Chondrocyte (in vitro differentiated cells): ENCODE results near the gene COL6A2. TPM values are rescaled to one million over a fixed set of nuclear protein-coding genes. Genes with fewer than 3 reads are reported as not detected.
A peak's percentile ranks its signal among the peaks of the same experiment; 100 is the strongest.
"Not testable (repeated sequence)": the region's sequence is repeated elsewhere in the genome, so short reads cannot be mapped to it uniquely, and the experiment has no call there.

Experiments
- DNase-seq: peaks from one replicate; pipeline ENCODE4 v3.0.0; 2021; ENCODE audit warnings: mixed read lengths, low spot score
- H3K27ac Mint-ChIP-seq: one replicate; pipeline ENCODE4 v1.8.0; 2021; ENCODE audit warnings: mild to moderate bottlenecking, moderate library complexity, mixed read lengths; ENCODE audit not compliant: unreplicated experiment
- H3K27me3 Mint-ChIP-seq: 2 replicates; pipeline ENCODE4 v1.8.0; 2021; ENCODE audit warnings: low read depth, mixed read lengths
- H3K36me3 Mint-ChIP-seq: 2 replicates; pipeline ENCODE4 v1.8.0; 2021; ENCODE audit warnings: low read depth, mixed read lengths
- H3K4me1 Mint-ChIP-seq: 2 replicates; pipeline ENCODE4 v1.8.0; 2021; ENCODE audit warnings: low read depth, mild to moderate bottlenecking, mixed read lengths
- H3K4me3 Mint-ChIP-seq: one replicate; pipeline ENCODE4 v1.8.0; 2021; ENCODE audit warnings: mild to moderate bottlenecking, moderate library complexity, mixed read lengths; ENCODE audit not compliant: unreplicated experiment
- H3K9me3 Mint-ChIP-seq: 2 replicates; pipeline ENCODE4 v1.8.0; 2021; ENCODE audit warnings: low read depth, mixed read lengths
- CTCF ChIP-seq: fragments of 200-600 bp; sonication (generic); IDR thresholded peaks from 2 replicates; pipeline ENCODE4 v1.5.0; 2021; ENCODE audit warnings: antibody characterized with exemption, mild to moderate bottlenecking, moderate library complexity
- total RNA-seq: library from RNA; stranded (reverse); gene quantifications from 3 replicates; pipeline ENCODE4 v1.2.1, GENCODE V29; 2021

The COL6A2 gene
- total RNA-seq, 1 donor from 2014 or later, result 1,646 TPM

GRCh38 chr21:46058431-46059145 lies 39.3 kb upstream of the COL6A2 start:
- peak; percentile 56 for DNase-seq
- TF ChIP-seq CTCF, result no peak
- Mint-ChIP-seq H3K27me3 (no peaks in the 10 kb centered on the region), H3K27ac (peak overlapping the region; percentile 78), H3K9me3 (peaks cover 14% of the 10 kb centered on the region), H3K4me1 (peaks cover 74% of the 10 kb centered on the region), H3K4me3 (no peak overlapping the region), H3K36me3 (no peaks in the 10 kb centered on the region)

- peak; percentile 62 for DNase-seq
- TF ChIP-seq CTCF, result no peak
- Mint-ChIP-seq H3K27ac (peak overlapping the region; percentile 81), H3K9me3 (peaks cover 14% of the 10 kb centered on the region), H3K27me3 (no peaks in the 10 kb centered on the region), H3K4me1 (peaks cover 71% of the 10 kb centered on the region), H3K36me3 (no peaks in the 10 kb centered on the region), H3K4me3 (no peak overlapping the region)
These were observed 38.7 kb upstream of the COL6A2 start for GRCh38 chr21:46059195-46059594.

GRCh38 chr21:46059711-46060455 lies 38.0 kb upstream of the COL6A2 start:
- Mint-ChIP-seq H3K4me1 (peaks cover 71% of the 10 kb centered on the region), H3K9me3 (peaks cover 14% of the 10 kb centered on the region), H3K27ac (peak overlapping the region; percentile 97)
- not testable (repeated sequence) for H3K27me3 Mint-ChIP-seq, H3K36me3 Mint-ChIP-seq, H3K4me3 Mint-ChIP-seq
- DNase-seq, result peak; percentile 68

- Mint-ChIP-seq H3K27me3 (no peaks in the 10 kb centered on the region), H3K27ac (peak overlapping the region; percentile 97), H3K36me3 (no peaks in the 10 kb centered on the region), H3K9me3 (peaks cover 14% of the 10 kb centered on the region), H3K4me1 (peaks cover 76% of the 10 kb centered on the region), H3K4me3 (no peak overlapping the region)
- DNase-seq, result peak; percentile 90
- no peak for TF ChIP-seq CTCF
These were observed 37.3 kb upstream of the COL6A2 start for GRCh38 chr21:46060596-46061061.

- Mint-ChIP-seq H3K4me3 (no peak overlapping the region), H3K27ac (peak overlapping the region; percentile 97), H3K36me3 (no peaks in the 10 kb centered on the region), H3K27me3 (no peaks in the 10 kb centered on the region), H3K9me3 (peaks cover 14% of the 10 kb centered on the region), H3K4me1 (peaks cover 76% of the 10 kb centered on the region)
- no peak for TF ChIP-seq CTCF
- no peak for DNase-seq
These were observed 36.8 kb upstream of the COL6A2 start for GRCh38 chr21:46061063-46061462.
